Nephron progenitor cell (in vitro differentiated cells): ENCODE results near the gene TFEB.

Experiments used
- DNase-seq: peaks from one replicate; pipeline ENCODE4 v3.0.0; 2021
- H3K27ac Mint-ChIP-seq: 2 replicates; pipeline ENCODE4 v1.8.0; 2021; ENCODE audit warnings: mild to moderate bottlenecking, moderate library complexity, mixed read lengths
- H3K27me3 Mint-ChIP-seq: 2 replicates; pipeline ENCODE4 v1.8.0; 2021; ENCODE audit warnings: mild to moderate bottlenecking, low read depth, mixed read lengths; ENCODE audit not compliant: poor library complexity
- H3K36me3 Mint-ChIP-seq: 2 replicates; pipeline ENCODE4 v1.8.0; 2021; ENCODE audit warnings: low read depth, mixed read lengths
- H3K4me1 Mint-ChIP-seq: 2 replicates; pipeline ENCODE4 v1.8.0; 2021; ENCODE audit warnings: mixed read lengths
- H3K4me3 Mint-ChIP-seq: 2 replicates; pipeline ENCODE4 v1.8.0; 2021; ENCODE audit warnings: mild to moderate bottlenecking, moderate library complexity, mixed read lengths
- H3K9me3 Mint-ChIP-seq: 2 replicates; pipeline ENCODE4 v1.8.0; 2021; ENCODE audit warnings: mild to moderate bottlenecking, moderate library complexity, mixed read lengths
- CTCF ChIP-seq: fragments of 200-600 bp; sonication (generic); IDR thresholded peaks from 2 replicates; pipeline ENCODE4 v1.5.0; 2021; ENCODE audit warnings: antibody characterized with exemption

The TFEB gene

GRCh38 chr6:41709375-41709774 is 26.0 kb downstream of the TFEB start:
- H3K9me3 Mint-ChIP-seq: no peaks in the 10 kb centered on the region
- H3K27ac Mint-ChIP-seq: no peak overlapping the region
- no peak overlapping the region for H3K4me3 Mint-ChIP-seq
- peaks cover 22% of the 10 kb centered on the region for H3K27me3 Mint-ChIP-seq
- peaks cover 31% of the 10 kb centered on the region for H3K4me1 Mint-ChIP-seq
- DNase-seq: no peak
- no peaks in the 10 kb centered on the region for H3K36me3 Mint-ChIP-seq
- no peak for TF ChIP-seq CTCF

- Mint-ChIP-seq H3K4me3 (no peak overlapping the region), H3K9me3 (no peaks in the 10 kb centered on the region), H3K27me3 (peaks cover 25% of the 10 kb centered on the region), H3K36me3 (no peaks in the 10 kb centered on the region), H3K27ac (no peak overlapping the region), H3K4me1 (peaks cover 33% of the 10 kb centered on the region)
- no peak for DNase-seq
- TF ChIP-seq CTCF: no peak
These were observed 26.6 kb downstream of the TFEB start for GRCh38 chr6:41708856-41709255.

GRCh38 chr6:41707565-41708200 is 27.7 kb downstream of the TFEB start:
- Mint-ChIP-seq H3K36me3 (no peaks in the 10 kb centered on the region), H3K4me3 (no peak overlapping the region), H3K27me3 (peaks cover 27% of the 10 kb centered on the region), H3K27ac (no peak overlapping the region), H3K9me3 (no peaks in the 10 kb centered on the region), H3K4me1 (peaks cover 33% of the 10 kb centered on the region)
- no peak for TF ChIP-seq CTCF
- DNase-seq: no peak

- no peaks in the 10 kb centered on the region for H3K36me3 Mint-ChIP-seq
- H3K27me3 Mint-ChIP-seq: peaks cover 27% of the 10 kb centered on the region
- no peaks in the 10 kb centered on the region for H3K9me3 Mint-ChIP-seq
- no peak overlapping the region for H3K4me3 Mint-ChIP-seq
- TF ChIP-seq CTCF: no peak
- H3K27ac Mint-ChIP-seq: peak overlapping the region; percentile 8
- no peak for DNase-seq
- peaks cover 33% of the 10 kb centered on the region for H3K4me1 Mint-ChIP-seq
These were observed 28.4 kb downstream of the TFEB start for GRCh38 chr6:41706876-41707564.

GRCh38 chr6:41705996-41706835 is 29.2 kb downstream of the TFEB start:
- no peaks in the 10 kb centered on the region for H3K36me3 Mint-ChIP-seq
- peaks cover 37% of the 10 kb centered on the region for H3K4me1 Mint-ChIP-seq
- TF ChIP-seq CTCF: peak; percentile 54
- no peaks in the 10 kb centered on the region for H3K9me3 Mint-ChIP-seq
- peak; percentile 66 for DNase-seq
- no peak overlapping the region for H3K27ac Mint-ChIP-seq
- peaks cover 28% of the 10 kb centered on the region for H3K27me3 Mint-ChIP-seq
- H3K4me3 Mint-ChIP-seq: no peak overlapping the region
